Smooth muscle cell (in vitro differentiated cells): ENCODE data around the gene SAMD4A. TPM values are rescaled to one million over a fixed set of nuclear protein-coding genes. Genes with fewer than 3 reads are reported as not detected.
A peak's percentile ranks its signal among the peaks of the same experiment; 100 is the strongest.

Experiments
- DNase-seq: peaks from one replicate; lab custom pipeline; 2025; ENCODE audit not compliant: unreplicated experiment; lab: John Stamatoyannopoulos, UW
- H2AFZ ChIP-seq: fragments of 200-600 bp; sonication (generic); 2 replicates; pipeline ENCODE4 v1.6.0; 2016; ENCODE audit warnings: antibody characterized with exemption, low read depth, mild to moderate bottlenecking
- H3F3A ChIP-seq: fragments of 200-600 bp; sonication (generic); 2 replicates; pipeline ENCODE4 v1.6.0; 2017; ENCODE audit warnings: antibody characterized with exemption, low read depth
- H3K27ac ChIP-seq: fragments of 200-600 bp; sonication (generic); 2 replicates; pipeline ENCODE4 v1.5.1; 2016; ENCODE audit warnings: low read depth, mild to moderate bottlenecking
- H3K27me3 ChIP-seq: fragments of 200-600 bp; sonication (generic); 2 replicates; pipeline ENCODE4 v1.6.1; 2016; ENCODE audit warnings: low read depth, mild to moderate bottlenecking
- H3K36me3 ChIP-seq: fragments of 200-600 bp; sonication (generic); 2 replicates; pipeline ENCODE4 v1.5.1; 2016; ENCODE audit warnings: low read depth
- H3K4me1 ChIP-seq: fragments of 200-600 bp; sonication (generic); 2 replicates; pipeline ENCODE4 v1.5.1; 2016; ENCODE audit warnings: low read depth
- H3K4me2 ChIP-seq: fragments of 200-600 bp; sonication (generic); 2 replicates; pipeline ENCODE4 v1.6.0; 2016; ENCODE audit warnings: mild to moderate bottlenecking
- H3K4me3 ChIP-seq: fragments of 200-600 bp; sonication (generic); 2 replicates; pipeline ENCODE4 v1.5.1; 2016; ENCODE audit warnings: mild to moderate bottlenecking
- H3K79me2 ChIP-seq: fragments of 200-600 bp; sonication (generic); 2 replicates; pipeline ENCODE4 v1.6.0; 2016; ENCODE audit warnings: low read depth, mild to moderate bottlenecking
- H3K9ac ChIP-seq: fragments of 200-600 bp; sonication (generic); 2 replicates; pipeline ENCODE4 v1.6.0; 2016; ENCODE audit warnings: low read depth
- H3K9me3 ChIP-seq: fragments of 200-600 bp; sonication (generic); replicated peaks from 2 replicates; pipeline ENCODE4 v1.5.1; 2016; ENCODE audit warnings: low read depth
- H4K20me1 ChIP-seq: fragments of 200-600 bp; sonication (generic); 2 replicates; pipeline ENCODE4 v1.6.0; 2016; ENCODE audit warnings: low read depth
- WGBS: methylation state at CpG from one replicate; pipeline ENCODE4 v1.1.7; 2016; ENCODE audit warnings: low lambda C conversion rate; 5-methylcytosine and 5-hydroxymethylcytosine counted together
- polyA plus RNA-seq: library from polyadenylated mRNA; unstranded; fragments of >200 nt; fragmentation: Nextera tagmentation; extraction: Ambion mirVana; gene quantifications from 2 replicates; pipeline ENCODE4 v1.2.1, GENCODE V29; 2016
- total RNA-seq: library from RNA; depleted of rRNA; stranded (reverse); fragments of >200 nt; gene quantifications from 2 replicates; pipeline ENCODE4 v1.2.3, GENCODE V29; 2014
- TF ChIP-seq, protein P1 (sequence below): fragments of 200-600 bp; sonication (generic); IDR thresholded peaks from 2 replicates; pipeline ENCODE4 v1.5.1; 2017; ENCODE audit warnings: borderline replicate concordance, mild to moderate bottlenecking, antibody characterized with exemption; ENCODE audit not compliant: insufficient read depth, poor library complexity, severe bottlenecking

Gene SAMD4A
- total and polyA plus RNA-seq, 2 experiments from 2014 or later: 9.2 to 36.7 TPM

- no peaks in the 10 kb centered on the region for H4K20me1 ChIP-seq
- no peak overlapping the region for H3K4me2 ChIP-seq
- H3K9me3 ChIP-seq: no peaks in the 10 kb centered on the region
- H3K36me3 ChIP-seq: no peaks in the 10 kb centered on the region
- TF ChIP-seq, protein P1, sequence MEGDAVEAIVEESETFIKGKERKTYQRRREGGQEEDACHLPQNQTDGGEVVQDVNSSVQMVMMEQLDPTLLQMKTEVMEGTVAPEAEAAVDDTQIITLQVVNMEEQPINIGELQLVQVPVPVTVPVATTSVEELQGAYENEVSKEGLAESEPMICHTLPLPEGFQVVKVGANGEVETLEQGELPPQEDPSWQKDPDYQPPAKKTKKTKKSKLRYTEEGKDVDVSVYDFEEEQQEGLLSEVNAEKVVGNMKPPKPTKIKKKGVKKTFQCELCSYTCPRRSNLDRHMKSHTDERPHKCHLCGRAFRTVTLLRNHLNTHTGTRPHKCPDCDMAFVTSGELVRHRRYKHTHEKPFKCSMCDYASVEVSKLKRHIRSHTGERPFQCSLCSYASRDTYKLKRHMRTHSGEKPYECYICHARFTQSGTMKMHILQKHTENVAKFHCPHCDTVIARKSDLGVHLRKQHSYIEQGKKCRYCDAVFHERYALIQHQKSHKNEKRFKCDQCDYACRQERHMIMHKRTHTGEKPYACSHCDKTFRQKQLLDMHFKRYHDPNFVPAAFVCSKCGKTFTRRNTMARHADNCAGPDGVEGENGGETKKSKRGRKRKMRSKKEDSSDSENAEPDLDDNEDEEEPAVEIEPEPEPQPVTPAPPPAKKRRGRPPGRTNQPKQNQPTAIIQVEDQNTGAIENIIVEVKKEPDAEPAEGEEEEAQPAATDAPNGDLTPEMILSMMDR: no peak
- H2AFZ ChIP-seq: no peak overlapping the region
- H3K4me3 ChIP-seq: no peak overlapping the region
- no peaks in the 10 kb centered on the region for H3F3A ChIP-seq
- DNase-seq: no peak
- 85% methylated on average over 5 of the region's 5 CpGs for WGBS
- H3K4me1 ChIP-seq: peaks cover 23% of the 10 kb centered on the region
- no peak overlapping the region for H3K27ac ChIP-seq
- H3K79me2 ChIP-seq: no peaks in the 10 kb centered on the region
- H3K9ac ChIP-seq: no peak overlapping the region
- no peaks in the 10 kb centered on the region for H3K27me3 ChIP-seq
Observed at GRCh38 chr14:54817506-54817905, 250.6 kb downstream of the SAMD4A start.

DNA sequence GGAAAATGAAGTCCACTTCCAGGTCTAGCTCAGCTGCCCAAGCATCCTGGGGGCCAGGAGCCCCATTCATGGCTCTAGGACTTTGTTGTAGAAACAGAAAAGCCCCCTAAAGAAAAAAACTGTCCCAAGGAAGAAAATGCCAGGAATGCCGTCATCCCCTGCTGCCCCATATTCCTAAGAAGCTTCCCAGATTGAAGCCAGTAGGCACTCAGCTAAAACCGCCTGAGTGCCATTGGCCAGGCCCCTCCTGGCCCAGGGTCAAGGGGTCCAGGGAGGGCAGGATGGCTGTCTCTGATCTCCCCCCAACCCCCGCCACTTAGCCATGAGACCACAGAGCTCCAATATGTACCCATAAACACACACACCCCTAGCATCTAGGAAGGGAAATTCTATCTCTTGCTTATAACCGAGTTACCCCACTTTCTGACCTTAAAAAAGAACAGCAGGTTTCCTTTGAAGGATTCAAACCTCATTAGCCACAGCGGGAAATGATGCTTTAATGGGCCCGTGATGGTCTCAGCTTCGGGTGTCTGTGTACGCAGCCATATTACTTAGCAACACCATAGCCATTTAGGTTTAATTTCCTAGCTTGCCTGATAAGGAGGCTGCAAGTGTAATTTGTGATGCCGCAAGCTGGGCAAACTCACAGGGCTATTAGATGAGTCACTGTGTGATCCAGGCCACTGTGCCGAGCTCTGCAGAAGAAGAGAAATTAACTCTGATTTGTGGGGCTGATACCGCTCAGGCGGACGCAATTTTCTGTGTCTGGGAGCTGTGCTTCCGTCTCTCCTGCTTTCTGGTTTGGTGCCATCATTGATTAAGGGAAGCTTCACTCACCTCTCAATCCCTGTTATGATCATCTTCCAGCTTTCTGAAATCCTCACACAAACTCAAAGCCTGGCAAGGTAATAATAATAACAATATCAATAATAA lies 251.5 kb downstream of the SAMD4A start:
- no peaks in the 10 kb centered on the region for H3K9me3 ChIP-seq
- peaks cover 23% of the 10 kb centered on the region for H3K4me1 ChIP-seq
- no peak overlapping the region for H2AFZ ChIP-seq
- peak overlapping the region; percentile 65 for H3K4me2 ChIP-seq
- H3F3A ChIP-seq: no peaks in the 10 kb centered on the region
- peak overlapping the region; percentile 56 for H3K9ac ChIP-seq
- H3K4me3 ChIP-seq: no peak overlapping the region
- peak overlapping the region; percentile 77 for H3K27ac ChIP-seq
- no peaks in the 10 kb centered on the region for H4K20me1 ChIP-seq
- no peaks in the 10 kb centered on the region for H3K27me3 ChIP-seq
- no peaks in the 10 kb centered on the region for H3K79me2 ChIP-seq
- peak; percentile 15 for DNase-seq
- TF ChIP-seq, protein P1: no peak
- 14% methylated on average over 14 of the region's 14 CpGs for WGBS
- H3K36me3 ChIP-seq: no peaks in the 10 kb centered on the region

DNA sequence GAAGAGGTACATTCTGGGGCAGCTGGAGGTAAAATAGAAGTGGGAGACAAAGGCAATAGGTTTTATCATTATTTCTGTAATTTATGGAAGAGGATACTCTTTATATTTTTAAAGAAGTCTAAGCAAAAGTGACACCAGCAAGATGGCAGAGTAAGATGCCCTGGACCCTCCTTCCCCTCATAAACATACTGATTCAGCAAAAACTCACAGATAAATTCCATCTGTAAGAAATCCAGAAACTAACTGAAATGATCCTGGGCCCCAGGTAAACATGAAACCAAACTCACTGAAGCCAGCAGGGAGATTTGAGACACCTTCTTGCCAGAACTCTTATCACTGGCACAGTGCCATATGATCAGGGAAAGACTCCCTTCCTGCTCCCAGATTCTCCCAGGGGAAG lies 255.8 kb downstream of the SAMD4A start:
- no peak overlapping the region for H2AFZ ChIP-seq
- H3K9me3 ChIP-seq: peaks cover 4% of the 10 kb centered on the region
- no peak overlapping the region for H3K27ac ChIP-seq
- H3K4me3 ChIP-seq: no peak overlapping the region
- no peak overlapping the region for H3K4me2 ChIP-seq
- H3K36me3 ChIP-seq: no peaks in the 10 kb centered on the region
- H4K20me1 ChIP-seq: no peaks in the 10 kb centered on the region
- no peaks in the 10 kb centered on the region for H3F3A ChIP-seq
- no peaks in the 10 kb centered on the region for H3K27me3 ChIP-seq
- no peaks in the 10 kb centered on the region for H3K79me2 ChIP-seq
- TF ChIP-seq, protein P1: no peak
- H3K9ac ChIP-seq: no peak overlapping the region
- DNase-seq: no peak
- H3K4me1 ChIP-seq: peaks cover 18% of the 10 kb centered on the region
